Measurements from ENCODE around the gene ZNF746. TPM values are rescaled to one million over a fixed set of nuclear protein-coding genes. Genes with fewer than 3 reads are reported as not detected.

The ZNF746 gene
- total and polyA plus RNA-seq, 2 of the 13 experiments (the other 11 are each of a cell fraction or from before 2014, with no cell fraction given) = 3.8 to 8.1 TPM

DNA sequence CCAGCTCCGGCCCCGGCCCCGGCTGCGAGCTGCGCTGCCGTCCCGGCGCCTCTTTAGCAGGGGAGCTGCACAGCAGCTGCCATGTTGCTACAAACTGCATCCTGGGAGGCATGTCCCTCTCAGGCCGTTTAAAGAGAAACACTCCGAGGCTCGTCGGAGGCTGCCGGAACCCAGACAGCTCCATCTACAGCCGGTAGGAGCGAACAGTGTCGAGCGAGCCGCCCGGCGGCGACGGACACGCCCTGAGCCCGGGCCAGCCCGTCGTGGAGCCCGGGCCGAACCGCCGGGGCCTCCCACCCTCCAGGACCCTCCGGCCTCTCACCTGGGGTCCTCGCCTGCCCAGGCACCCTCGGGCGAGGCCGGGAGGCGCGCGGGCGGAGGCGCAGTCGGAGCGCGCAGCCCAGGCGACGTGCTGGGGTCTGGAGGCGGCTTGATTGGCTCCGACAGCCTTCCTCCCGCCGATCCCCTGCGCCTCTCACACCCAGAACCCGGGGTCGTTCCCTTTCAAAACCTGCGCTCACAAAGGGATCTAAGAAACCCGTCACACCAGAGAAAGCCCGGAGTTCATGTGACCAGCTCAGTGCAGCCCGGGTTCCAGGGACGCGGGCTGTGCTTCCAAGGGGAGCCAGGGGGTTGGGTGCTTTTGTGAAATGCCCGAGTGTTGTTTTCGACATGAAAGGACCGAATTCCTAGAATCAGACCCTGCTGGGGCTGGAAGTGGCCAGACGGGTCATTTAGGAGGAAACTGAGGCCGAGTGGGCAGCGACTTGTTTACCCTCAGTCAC is 36.9 kb downstream of the ZNF746 start, which contains the start of gene ZNF777 (continued):
- TF ChIP-seq, protein P1, sequence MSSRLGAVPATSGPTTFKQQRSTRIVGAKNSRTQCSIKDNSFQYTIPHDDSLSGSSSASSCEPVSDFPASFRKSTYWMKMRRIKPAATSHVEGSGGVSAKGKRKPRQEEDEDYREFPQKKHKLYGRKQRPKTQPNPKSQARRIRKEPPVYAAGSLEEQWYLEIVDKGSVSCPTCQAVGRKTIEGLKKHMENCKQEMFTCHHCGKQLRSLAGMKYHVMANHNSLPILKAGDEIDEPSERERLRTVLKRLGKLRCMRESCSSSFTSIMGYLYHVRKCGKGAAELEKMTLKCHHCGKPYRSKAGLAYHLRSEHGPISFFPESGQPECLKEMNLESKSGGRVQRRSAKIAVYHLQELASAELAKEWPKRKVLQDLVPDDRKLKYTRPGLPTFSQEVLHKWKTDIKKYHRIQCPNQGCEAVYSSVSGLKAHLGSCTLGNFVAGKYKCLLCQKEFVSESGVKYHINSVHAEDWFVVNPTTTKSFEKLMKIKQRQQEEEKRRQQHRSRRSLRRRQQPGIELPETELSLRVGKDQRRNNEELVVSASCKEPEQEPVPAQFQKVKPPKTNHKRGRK (CRISPR knock-in tag; IDR thresholded peaks at IDR 0.05) = no peak
- no peak for TF ChIP-seq ZNF589 (CRISPR knock-in tag; conservative IDR thresholded peaks at IDR 0.05)
- TF ChIP-seq, protein P2, sequence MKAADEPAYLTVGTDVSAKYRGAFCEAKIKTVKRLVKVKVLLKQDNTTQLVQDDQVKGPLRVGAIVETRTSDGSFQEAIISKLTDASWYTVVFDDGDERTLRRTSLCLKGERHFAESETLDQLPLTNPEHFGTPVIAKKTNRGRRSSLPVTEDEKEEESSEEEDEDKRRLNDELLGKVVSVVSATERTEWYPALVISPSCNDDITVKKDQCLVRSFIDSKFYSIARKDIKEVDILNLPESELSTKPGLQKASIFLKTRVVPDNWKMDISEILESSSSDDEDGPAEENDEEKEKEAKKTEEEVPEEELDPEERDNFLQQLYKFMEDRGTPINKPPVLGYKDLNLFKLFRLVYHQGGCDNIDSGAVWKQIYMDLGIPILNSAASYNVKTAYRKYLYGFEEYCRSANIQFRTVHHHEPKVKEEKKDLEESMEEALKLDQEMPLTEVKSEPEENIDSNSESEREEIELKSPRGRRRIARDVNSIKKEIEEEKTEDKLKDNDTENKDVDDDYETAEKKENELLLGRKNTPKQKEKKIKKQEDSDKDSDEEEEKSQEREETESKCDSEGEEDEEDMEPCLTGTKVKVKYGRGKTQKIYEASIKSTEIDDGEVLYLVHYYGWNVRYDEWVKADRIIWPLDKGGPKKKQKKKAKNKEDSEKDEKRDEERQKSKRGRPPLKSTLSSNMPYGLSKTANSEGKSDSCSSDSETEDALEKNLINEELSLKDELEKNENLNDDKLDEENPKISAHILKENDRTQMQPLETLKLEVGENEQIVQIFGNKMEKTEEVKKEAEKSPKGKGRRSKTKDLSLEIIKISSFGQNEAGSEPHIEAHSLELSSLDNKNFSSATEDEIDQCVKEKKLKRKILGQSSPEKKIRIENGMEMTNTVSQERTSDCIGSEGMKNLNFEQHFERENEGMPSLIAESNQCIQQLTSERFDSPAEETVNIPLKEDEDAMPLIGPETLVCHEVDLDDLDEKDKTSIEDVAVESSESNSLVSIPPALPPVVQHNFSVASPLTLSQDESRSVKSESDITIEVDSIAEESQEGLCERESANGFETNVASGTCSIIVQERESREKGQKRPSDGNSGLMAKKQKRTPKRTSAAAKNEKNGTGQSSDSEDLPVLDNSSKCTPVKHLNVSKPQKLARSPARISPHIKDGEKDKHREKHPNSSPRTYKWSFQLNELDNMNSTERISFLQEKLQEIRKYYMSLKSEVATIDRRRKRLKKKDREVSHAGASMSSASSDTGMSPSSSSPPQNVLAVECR (CRISPR knock-in tag; IDR thresholded peaks at IDR 0.05; ENCODE audit: borderline replicate concordance) = peak; percentile 77
- peak; percentile 78 for TF ChIP-seq ZNF547 (CRISPR knock-in tag; IDR thresholded peaks at IDR 0.05)
- TF ChIP-seq, protein P3, sequence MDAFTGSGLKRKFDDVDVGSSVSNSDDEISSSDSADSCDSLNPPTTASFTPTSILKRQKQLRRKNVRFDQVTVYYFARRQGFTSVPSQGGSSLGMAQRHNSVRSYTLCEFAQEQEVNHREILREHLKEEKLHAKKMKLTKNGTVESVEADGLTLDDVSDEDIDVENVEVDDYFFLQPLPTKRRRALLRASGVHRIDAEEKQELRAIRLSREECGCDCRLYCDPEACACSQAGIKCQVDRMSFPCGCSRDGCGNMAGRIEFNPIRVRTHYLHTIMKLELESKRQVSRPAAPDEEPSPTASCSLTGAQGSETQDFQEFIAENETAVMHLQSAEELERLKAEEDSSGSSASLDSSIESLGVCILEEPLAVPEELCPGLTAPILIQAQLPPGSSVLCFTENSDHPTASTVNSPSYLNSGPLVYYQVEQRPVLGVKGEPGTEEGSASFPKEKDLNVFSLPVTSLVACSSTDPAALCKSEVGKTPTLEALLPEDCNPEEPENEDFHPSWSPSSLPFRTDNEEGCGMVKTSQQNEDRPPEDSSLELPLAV (CRISPR knock-in tag; conservative IDR thresholded peaks at IDR 0.05; ENCODE audit: low read depth) = no peak
- TF ChIP-seq, protein P4, sequence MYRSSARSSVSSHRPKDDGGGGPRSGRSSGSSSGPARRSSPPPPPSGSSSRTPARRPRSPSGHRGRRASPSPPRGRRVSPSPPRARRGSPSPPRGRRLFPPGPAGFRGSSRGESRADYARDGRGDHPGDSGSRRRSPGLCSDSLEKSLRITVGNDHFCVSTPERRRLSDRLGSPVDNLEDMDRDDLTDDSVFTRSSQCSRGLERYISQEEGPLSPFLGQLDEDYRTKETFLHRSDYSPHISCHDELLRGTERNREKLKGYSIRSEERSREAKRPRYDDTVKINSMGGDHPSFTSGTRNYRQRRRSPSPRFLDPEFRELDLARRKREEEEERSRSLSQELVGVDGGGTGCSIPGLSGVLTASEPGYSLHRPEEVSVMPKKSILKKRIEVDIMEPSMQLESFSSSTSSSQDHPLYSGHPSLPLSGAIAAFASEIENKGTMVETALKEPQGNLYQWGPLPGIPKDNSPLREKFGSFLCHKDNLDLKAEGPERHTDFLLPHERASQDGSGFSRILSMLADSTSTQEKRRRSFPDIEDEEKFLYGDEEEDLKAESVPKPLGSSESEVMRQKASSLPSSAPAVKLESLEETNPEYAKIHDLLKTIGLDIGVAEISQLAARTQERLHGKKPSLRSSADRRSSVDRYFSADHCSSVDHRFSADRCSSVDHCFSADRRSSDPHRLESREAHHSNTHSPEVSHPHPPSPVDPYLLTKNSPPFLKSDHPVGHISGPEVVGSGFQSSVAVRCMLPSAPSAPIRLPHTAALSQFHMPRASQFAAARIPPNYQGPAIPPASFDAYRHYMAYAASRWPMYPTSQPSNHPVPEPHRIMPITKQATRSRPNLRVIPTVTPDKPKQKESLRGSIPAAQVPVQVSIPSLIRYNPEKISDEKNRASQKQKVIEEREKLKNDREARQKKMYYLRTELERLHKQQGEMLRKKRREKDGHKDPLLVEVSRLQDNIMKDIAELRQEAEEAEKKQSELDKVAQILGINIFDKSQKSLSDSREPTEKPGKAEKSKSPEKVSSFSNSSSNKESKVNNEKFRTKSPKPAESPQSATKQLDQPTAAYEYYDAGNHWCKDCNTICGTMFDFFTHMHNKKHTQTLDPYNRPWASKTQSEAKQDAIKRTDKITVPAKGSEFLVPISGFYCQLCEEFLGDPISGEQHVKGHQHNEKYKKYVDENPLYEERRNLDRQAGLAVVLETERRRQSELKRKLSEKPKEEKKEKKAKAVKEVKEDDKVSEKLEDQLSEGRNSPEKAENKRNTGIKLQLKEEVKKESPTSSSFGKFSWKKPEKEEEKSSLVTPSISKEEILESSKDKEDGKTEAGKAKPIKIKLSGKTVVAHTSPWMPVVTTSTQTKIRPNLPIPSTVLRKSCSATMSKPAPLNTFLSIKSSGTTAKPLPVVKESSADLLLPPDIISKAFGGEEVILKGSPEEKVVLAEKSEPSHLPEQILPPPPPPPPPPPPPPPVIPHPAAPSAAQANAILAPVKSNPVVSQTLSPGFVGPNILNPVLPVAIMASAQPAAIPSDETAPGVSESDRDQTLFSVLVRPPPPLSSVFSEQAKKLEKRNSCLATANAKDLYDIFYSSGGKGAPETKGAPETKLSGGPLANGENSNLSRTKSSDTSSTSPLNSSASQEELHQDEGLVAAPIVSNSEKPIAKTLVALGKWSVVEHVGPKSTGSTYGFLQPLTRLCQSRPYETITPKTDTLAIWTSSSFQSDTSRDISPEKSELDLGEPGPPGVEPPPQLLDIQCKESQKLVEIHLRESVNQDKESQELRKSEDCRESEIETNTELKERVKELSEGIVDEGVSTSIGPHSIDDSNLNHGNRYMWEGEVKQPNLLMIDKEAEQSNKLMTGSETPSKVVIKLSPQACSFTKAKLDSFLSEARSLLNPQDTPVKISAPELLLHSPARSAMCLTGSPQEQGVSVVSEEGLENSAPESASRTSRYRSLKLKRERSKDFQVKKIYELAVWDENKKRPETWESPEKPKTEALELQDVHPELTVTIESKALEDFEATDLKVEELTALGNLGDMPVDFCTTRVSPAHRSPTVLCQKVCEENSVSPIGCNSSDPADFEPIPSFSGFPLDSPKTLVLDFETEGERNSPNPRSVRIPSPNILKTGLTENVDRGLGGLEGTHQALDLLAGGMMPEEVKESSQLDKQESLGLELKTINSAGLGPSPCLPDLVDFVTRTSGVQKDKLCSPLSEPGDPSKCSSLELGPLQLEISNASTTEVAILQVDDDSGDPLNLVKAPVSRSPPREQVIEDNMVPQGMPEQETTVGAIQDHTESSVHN (CRISPR knock-in tag; IDR thresholded peaks at IDR 0.05) = no peak
- no peak for TF ChIP-seq MBNL3 (CRISPR knock-in tag; conservative IDR thresholded peaks at IDR 0.05)
- TF ChIP-seq, protein P5, sequence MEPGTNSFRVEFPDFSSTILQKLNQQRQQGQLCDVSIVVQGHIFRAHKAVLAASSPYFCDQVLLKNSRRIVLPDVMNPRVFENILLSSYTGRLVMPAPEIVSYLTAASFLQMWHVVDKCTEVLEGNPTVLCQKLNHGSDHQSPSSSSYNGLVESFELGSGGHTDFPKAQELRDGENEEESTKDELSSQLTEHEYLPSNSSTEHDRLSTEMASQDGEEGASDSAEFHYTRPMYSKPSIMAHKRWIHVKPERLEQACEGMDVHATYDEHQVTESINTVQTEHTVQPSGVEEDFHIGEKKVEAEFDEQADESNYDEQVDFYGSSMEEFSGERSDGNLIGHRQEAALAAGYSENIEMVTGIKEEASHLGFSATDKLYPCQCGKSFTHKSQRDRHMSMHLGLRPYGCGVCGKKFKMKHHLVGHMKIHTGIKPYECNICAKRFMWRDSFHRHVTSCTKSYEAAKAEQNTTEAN (CRISPR knock-in tag; conservative IDR thresholded peaks at IDR 0.05) = 0 out of 2 replicates have a peak, but pooled peaks have one; percentile 18
- TF ChIP-seq ZNF781 (CRISPR knock-in tag; IDR thresholded peaks at IDR 0.05; ENCODE audit: borderline replicate concordance, not compliant biosample characterization) = no peak
- no peak for TF ChIP-seq ZSCAN22 (CRISPR knock-in tag; IDR thresholded peaks at IDR 0.05)
